HG03103 (cell line): ENCODE results near the gene ABCA13.

Experiments
- ATAC-seq: cut with Tn5 transposase; IDR thresholded peaks from one replicate; pipeline ENCODE4 v1.9.1; 2021; ENCODE audit warnings: low read depth; ENCODE audit not compliant: unreplicated experiment

ABCA13 gene

DNA sequence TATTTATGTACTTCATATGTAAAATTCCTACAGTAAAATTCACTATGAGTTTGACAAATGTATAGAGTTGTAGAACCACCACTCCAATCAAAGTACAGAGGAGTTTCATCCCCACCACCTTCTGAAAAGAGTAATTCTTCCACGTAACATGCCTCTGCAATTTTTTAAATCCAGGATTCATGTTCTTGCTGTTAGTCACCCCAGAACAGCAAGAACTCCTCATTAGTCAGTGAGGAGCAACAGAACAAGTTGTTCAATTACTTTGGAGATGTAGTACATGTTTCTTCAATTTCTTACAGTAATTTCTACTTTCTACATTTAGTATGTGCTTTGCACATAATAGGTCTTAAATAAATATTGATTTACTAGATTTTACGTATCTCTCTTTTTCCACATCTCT lies 248.1 kb downstream of the ABCA13 start:
- no peak for ATAC-seq

DNA sequence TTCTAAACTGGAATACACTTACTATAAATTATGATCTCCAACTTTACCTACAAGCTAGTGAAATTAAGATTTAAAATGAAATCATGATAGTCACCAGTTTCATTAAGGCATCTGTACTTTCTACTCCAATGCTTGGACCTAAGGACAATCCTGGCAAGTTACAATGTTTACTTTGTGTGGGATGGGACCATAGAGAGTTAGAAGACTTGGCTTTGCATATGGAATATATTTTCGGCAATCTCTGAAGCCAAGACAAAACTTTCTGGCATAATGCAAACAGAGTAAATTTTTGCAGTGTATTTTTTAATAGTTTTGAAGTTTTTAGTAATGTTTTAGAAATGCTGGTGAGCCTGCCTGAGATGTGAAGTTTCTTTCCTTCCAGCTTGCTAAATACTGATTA lies 248.9 kb downstream of the ABCA13 start:
- ATAC-seq = no peak

DNA sequence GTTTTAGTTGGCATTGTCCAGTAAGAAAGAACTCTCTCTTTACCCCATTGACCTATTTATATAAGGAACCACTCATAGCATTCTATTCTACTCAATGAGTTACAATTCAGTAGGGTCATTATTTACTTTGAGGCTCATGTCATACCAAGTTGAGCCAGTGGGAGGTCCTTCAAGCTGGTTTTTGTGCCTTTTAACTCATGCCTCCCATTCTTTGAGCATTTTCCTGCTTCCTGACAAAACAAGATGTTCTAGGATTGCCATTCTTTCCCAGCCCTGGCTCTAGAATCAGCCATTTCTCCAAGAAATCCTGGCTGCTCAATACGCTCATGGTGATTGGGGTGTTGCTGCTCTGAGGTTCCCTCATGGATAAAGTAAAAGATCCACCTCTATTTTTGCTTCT lies 250.1 kb downstream of the ABCA13 start:
- no peak for ATAC-seq

DNA sequence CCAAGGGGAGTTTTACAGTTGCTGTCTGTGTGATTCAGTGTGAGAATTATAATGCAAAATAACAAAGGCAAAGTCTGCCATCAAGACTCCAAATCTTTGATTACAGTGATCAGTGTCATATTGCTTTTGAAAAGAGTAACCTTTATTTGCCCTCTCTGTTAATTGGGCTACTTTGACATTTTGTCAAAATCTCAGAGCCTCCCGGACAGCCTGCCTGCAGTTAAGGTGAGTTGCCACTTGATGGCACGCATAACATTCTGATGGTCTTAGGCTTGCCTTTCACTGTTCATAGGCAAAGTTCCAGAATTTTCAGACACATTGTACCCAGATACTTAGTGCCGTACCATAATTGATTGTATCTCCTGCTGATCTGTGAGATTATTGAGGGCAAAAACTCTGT lies 253.5 kb downstream of the ABCA13 start:
- ATAC-seq = no peak

DNA sequence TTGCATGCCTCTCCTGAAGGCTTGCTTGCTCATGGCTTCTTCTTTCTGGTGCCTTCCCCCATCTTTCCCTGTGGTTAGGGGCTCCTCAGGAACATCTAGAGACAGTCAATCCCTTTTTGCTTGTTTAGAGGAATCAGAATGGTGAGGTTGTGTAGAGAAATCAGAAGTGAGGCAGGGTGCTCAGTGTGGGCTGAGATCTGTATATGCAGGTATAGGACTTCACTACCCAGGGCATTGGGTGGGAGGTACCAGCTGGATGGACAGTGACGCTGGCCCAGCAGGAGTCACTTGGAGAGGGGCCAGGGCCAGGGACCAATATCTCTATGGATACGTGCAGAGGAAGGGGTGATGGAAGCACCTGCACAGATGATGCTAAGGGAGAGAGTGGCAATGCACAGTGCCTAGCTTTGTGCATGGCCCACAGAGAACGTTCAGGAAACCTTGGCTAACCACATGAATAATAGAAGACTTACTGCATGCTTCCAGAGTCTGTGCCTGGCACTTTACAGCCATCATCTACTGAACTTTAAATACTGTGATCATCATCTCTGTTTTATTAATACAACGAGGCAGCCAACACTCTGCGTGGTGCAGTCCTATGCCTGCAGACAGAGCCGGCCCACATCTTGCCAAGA lies 255.2 kb downstream of the ABCA13 start:
- ATAC-seq = no peak

DNA sequence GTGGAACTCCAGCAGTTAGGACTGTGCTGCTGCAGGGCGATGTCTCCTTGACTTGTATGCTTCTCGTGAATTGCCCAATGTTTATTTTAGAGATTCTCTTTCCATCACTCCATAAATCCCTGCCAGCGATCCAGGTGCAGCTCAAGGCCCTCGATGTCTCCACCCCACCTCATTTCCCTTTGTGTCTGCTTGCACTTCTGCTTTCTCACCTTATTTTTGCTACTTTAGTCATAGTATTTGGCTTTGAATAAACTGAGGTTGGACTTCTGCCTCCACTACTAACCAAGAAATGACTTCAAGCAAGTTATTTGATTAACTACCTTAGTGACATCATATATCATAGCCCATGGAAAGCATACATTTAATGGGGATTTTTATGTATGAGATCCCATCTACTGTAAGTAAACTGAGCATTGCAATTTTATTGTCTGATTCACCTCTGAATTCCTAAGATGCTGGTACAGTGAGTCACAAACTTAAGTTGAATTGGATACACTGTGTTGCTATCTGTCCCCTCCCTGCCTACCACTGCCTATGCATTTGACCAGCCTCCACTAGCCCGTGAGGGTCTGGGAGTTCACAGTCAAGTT lies 255.8 kb downstream of the ABCA13 start:
- ATAC-seq = no peak

DNA sequence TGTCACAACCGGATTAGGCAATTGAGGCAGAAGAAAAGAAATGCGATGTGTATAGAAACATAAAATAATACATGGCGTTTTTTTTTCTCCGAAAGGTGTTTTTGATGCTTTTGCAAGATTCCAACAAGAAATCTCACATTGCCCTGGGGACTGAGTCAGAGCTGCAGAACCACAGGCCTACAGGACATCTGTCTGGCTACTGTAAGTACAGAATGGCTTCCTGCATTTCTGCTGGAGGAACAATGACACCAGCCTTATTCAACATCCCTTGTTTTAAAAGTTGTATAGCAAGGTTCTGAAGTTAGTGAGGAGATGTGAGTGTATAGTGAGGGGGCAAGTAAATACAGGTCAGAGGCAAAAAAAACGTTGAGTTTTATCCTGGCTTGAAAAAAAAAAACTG lies 256.4 kb downstream of the ABCA13 start:
- no peak for ATAC-seq

DNA sequence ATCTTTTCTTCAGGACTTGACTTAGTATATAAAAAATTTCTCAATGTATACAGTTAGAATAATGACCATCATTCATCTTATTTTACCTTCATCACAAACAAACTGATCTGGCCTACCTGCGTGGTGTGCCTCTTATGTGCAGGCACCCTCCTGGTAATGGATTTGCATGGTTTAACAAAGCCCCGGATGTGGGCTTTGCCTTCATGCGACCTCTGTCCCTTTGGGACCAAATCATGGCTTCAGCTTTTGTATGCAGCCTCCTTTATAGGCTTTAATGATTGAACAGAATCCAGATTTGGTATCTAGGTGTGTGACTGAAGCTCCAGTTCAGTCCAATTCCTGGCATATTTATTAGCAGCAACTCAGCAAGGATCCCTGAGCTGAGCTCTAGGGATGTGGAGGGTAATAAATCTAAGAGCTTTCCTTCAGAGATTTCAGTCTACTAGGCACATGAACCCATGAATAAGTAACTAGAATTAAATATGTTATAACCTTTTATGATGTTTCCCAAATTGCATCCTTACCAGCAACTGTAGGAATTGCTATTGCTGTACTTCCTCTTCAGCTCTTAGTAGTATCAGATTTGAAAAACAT lies 256.9 kb downstream of the ABCA13 start:
- no peak for ATAC-seq

DNA sequence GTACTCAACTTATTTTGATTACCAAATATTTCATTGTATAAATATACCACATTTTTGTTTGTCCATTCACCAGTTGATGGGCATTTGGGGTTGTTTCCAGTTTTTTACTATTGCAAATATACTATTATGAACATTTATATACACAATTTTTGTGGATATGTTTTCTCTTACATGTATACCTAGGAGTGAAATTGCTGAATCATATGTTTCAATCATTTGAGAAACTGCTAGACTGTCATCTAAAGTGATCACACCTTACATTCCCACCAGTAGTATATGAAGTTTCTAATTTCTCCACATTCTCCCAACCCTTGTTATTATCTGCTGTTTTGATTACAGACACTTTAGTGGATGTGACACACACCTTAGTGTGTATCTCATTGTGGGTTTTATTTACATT lies 257.9 kb downstream of the ABCA13 start:
- ATAC-seq = no peak

DNA sequence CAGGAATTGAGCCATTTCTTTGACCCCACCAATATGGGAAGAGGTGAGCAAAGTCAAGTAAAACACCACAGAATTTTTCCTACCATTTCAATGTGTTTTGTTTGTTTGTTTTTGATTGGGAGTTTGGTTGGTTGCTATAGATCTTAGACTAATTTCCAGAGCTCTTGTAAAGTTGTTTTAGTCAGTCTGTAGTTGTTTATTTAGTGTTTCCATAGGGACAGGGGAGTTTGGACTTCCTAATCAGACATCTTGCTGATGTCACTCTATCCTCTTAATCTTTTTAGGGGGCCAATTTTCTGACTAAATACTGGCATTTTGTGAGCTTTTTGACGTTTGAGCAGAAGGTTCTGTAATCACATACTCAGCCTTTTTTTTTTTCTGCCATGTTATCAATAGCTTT lies 266.9 kb downstream of the ABCA13 start:
- no peak for ATAC-seq

DNA sequence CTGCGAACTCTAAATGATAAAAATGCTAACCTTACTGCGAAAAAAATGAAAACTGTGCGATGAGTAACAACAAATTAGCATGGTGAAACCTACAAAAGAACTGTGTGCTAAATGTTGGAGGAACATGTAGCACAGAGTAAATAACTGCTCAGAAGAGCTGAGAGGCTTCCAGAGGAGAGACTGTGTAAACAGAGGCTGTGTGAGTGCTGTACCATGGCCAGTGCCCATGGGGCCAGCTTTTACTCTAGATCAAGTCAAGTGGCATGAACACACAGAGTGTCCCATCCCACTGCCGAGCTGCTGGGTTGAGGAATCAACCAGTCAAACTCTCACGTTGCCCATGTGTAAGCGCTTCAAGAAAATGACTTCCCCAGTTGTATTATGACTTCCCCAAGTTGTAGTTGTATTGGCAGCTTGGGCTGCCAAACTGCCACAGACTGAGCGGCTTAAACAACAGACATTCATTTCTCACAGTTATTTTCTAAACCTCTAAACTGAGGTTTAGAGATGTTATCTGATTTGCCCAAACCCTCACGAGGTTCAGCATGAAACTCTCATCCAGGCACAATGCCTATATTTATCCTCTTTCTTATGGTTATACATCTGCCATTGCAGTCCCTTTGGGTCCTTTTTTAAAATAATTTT lies 270.7 kb downstream of the ABCA13 start:
- ATAC-seq = no peak

DNA sequence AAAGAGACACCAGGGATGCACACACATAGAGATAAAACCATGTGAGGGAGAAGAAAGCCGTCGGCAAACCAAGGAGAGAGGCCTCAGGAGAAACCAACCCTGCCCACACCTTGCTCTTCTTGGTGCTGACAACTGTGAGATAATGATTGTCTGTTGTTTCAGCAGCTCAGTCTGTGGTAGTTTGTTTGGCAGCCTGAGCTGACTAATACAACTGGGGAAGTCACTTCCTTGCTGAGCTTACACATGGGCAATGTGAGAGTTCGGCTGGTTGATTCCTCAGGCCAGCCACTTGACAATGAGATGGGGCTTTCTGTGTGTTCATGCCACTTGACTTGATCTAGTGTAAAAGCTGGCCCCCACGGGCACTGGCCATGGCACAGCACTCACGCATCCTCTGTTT lies 271.8 kb downstream of the ABCA13 start:
- ATAC-seq = no peak

DNA sequence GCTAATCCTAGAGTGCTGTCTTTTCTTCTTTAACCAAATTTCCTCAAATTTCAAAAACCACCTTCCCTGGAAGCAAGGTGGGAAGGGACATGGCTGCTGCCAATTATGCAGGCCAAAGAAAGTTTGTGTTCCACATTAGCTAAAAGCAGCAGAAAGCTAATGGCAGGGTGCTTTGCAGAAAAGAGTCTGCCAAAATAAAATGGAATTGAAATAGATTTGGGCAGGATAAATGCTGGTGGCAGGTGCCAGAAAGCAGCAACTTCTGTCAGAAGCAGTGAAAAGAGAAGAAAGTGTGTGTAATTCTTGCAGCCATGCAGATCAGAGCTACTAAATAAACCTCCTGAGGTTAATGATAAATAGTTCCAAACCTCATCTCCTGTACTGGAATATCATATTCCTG lies 275.5 kb downstream of the ABCA13 start:
- ATAC-seq = no peak

DNA sequence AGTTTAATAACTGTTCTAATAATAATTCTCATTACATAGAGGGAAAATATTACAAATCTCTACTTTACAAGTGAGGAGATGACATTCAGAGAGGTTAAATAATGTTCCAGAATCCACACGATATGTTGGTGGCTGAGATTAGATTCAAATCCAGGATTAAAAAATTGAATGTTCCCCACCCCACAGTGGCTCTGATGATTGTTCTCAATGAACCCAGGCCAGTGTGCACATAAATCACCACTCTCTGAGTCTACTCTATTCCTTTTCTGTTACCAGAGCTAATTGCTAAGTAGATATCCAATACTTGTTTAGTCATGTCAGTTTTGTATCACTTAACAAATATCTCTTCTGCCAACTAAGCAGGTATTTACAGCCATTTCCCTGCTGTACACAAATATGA lies 281.0 kb downstream of the ABCA13 start:
- no peak for ATAC-seq

DNA sequence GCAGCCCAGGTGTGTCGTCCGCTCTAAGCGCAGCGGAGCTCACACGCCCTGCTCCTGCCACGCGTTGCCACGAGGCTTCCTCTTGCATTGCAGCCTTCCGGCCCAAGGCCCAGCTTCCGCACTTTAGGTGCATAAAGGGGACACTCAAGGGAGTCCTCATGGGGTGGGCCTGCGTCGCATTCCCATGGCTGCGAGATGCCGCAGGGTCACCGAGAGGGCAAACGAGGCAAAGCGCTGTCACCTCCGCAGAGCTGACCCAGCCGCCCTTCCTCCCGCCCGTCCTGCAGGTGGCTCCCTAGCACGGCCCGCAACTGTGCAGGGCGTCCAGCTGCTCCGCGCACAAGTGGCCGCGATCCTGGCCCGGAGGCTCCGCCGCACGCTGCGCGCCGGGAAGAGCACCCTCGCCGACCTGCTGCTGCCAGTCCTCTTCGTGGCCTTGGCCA lies 283.5 kb downstream of the ABCA13 start:
- no peak for ATAC-seq

DNA sequence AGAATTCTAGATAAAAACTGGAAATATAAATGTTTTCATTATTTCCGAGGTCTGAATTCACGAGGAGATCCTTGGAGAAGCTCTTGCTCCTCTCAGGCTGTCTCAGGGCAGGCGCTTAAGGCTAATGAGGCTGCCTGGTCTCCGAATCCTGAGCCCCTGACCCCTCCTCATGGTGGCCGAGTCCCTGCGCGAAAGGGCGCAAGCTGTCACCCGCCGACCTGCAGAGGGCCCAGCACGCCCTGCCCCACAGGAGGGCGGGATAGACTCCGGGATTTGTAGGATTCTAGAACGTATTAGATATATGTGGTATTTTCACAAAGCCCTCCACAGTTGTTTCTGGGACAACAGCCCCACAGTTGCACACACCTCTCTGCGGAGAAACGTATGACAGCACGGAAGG lies 284.1 kb downstream of the ABCA13 start:
- no peak for ATAC-seq

DNA sequence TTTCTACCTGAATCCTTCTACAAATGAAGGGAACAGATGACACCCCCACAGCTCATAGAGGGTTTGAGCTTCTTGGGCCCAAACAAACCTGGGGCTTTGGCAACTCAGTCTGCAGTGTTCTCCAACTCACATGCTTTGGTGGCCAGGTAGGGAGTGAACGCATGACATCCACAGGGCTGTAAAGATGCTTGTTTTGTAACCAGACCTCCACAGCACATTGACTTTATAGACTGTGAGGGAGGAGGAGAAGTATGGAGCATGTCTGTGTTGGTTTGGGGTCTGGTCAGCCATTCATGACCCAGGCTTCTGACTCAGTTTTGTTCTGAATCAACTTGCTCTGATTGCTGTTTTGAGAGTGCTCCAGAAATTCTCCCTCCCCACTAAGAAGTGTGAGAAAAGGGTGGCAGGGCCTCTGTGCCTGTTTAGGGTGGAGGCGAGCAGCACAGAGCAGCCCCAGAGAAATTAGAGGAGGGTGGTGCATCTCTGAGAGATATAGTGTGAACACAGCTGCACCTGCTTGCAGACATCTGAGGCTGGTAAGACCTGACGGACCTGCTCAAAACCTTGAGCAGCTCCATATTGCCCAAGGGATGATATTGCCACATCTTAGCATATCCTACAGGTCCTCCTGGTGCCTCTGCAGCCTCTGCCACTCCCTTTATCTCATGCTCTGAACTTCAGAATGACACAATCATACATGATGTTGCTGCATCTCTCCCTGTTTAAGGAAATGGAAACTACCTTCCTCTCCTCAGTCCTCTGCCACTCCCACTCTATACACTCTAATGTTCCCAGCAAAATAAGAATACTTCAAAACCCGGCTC lies 287.7 kb downstream of the ABCA13 start:
- ATAC-seq = no peak

DNA sequence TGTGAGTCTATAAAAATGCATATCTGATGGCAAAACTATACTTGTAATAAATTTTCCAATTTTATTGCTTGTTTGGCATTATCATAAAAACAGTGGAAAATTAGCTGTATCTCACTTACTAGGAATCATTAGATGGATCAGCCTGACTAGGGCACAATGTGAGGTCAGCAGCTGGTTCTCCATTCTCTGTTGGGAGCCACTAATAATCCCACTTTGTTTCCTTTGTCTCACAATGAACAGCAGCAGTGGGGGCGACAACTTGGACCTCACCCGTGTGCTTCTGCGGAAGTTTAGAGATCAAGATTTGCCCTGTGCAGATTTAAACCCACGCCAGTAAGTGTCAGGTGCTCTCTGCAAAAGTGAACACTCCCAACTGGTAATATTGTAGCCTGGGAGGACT lies 295.5 kb downstream of the ABCA13 start:
- ATAC-seq = no peak

DNA sequence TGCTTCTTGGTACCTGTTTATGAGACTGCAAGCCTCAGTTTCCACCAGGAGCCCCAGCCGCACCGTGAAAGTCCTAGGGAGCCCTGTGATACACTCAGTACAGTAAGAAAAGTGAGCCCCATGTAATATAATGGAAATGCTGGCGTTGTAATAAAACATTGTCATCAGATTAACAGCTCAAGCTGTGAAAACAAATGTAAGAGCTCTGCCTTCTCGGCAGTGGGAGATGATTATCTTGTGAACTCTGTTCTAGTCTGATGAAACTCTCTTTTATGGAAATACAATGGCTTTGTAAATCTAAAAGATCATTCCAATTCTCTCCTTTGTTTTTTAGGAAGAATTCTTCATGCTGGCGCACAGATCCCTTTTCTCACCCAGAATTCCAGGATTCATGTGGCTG lies 299.9 kb downstream of the ABCA13 start:
- no peak for ATAC-seq

DNA sequence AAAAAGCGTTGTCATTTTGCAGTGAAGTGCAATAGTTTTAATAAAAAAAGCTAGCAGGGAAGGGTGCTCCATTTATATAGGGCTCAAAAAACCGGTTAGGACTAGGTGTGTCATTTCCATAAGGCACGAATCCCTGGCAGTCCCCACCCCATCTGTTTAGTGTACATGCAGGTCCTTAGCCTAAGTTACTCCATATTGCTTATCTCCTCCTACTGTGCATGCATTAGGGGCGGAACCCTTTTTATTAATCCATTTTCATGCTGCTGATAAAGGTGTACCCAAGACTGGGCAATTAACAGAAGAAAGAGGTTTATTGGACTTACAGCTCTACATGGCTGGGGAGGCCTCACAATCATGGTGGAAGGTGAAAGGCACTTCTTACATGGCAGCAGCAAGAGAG lies 301.4 kb downstream of the ABCA13 start:
- no peak for ATAC-seq

DNA sequence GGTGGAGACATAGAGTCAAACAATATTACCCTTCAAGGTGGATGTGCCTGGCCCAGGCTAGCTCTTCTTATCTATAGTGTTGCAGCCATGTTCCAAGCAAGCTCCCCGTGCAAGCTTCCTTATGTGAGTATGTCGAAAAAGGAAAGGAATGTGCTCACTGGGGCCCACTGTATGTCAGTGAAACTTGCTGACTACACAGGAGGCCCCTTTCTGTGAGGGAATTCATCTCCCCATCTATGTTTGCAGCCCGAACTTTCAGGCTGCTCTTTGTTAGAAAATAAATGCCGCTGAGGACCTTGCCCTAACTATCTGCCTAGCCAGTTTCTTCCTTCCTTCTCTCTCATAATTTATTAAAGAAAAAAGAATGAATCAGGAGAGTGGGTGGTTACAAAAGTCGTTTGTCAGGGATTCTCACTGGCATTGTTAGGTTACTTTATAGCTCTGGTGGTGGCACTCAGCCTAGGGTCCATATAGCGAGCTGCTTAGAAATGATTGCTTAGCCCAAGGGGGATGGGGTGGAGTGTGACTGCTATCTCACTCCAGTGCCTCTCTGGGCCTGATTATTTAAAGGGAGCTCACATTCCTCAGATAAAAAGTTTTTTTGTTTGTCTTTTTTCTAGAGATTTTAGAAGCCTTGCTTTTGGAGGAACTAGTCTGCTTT lies 302.1 kb downstream of the ABCA13 start:
- ATAC-seq = no peak
